Forelimb muscle (tissue), 1 donor: ENCODE results near the gene PCAT7. TPM values are rescaled to one million over a fixed set of nuclear protein-coding genes. Genes with fewer than 3 reads are reported as not detected.
"Not testable (repeated sequence)": the region's sequence is repeated elsewhere in the genome, so short reads cannot be mapped to it uniquely, and the experiment has no call there.

ENCODE experiments used
- DNase-seq: peaks from one replicate; pipeline ENCODE4 v3.0.0-alpha.2; 2013; ENCODE audit warnings: low read depth
- polyA plus RNA-seq: library from polyadenylated mRNA; unstranded; fragments of 120-200 nt; gene quantifications from one replicate; pipeline ENCODE4 v1.2.1, GENCODE V29; 2013; ENCODE audit not compliant: insufficient read length

Gene PCAT7
- polyA plus RNA-seq = 7.9 TPM

DNA sequence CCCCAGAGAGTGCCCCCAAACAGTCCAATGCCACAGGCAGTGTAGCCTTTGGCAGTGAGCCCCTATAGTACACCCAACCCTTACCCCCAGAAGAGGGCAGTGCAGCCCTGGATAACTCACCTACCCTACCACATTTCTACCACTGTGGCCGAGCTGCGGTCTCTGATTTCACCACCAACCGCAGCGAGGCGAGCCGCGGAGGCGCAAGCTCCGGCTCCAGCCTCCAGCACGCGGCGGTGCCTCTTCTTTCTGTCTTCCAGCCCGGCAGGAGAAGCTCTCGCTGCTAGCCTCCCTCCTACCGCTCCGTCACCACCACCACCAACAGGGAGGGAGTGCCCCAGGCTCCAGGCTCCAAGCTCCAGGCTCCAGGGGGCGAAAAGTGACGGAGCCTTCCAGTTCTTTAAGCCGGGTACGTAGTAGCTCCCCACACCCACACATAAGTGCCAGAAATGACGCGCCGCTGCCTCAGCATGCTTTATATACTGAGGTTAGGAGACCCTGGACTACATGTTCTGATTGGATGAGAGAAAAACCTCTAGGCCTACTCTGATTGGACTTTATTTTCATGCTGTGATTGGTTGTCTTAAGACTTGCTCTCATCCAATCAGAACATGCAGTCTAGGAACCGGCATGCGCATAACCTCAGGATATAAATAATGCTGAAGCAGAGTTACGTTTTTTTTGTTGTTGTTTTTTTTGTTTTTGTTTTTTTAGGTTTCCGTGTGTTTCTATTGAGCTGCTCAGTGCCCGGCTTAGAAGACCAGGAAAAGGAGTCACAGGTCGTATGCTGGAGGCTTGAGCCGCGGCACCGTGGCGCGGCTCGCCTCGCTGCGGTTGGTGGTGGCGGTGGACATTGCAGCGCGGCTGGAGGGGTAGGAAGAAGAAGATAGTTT, at the start of gene PCAT7:
TSS of gene PCAT7 (plus strand) at position 645 of the 893 bp plus-strand sequence.
- no peak for DNase-seq

DNA sequence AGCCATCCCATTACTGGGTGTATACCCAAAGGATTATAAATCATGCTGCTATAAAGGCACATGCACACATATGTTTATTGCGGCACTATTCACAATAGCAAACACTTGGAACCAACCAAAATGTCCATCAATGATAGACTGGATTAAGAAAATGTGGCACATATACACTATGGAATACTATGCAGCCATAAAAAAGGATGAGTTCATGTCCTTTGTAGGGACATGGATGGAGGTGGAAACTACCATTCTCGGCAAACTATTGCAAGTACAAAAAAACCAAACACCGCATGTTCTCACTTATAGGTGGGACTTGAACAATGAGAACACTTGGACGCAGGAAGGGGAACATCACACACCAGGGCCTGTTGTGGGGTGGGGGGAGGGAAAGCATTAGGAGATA, 48.5 kb upstream of the PCAT7 start:
- not testable (repeated sequence) for DNase-seq

DNA sequence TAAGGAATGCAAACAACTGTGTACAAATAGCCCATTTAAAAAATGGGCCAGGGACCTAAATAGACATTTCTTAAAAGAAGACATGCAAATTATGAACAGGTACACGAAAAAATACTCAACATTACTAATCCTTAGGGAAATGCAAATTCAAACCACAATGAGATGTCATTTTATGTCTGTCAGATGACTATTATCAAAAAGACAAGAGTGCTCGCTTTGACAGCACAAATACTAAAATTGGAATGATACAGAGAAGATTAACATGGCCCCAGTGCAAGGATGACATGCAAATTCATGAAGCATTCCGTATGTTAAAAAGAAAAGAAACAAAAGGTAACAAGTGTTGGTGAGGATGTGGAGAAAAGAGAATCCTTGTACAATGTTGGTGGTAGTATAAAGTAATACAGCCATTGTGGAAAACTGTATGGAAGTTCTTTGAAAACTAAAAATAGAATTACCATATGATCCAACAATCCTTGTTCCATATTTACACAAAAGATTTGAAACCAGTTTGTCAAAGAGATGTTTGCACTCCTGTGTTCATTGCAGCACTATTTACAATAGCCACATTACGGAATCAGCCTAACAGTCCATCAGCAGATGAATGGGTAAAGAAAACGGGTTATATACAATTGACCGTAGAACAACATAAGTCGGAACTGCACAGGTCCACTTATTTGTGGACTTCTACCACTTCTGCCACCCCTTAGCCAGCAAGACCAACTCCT, 47.2 kb upstream of the PCAT7 start:
- DNase-seq = no peak

DNA sequence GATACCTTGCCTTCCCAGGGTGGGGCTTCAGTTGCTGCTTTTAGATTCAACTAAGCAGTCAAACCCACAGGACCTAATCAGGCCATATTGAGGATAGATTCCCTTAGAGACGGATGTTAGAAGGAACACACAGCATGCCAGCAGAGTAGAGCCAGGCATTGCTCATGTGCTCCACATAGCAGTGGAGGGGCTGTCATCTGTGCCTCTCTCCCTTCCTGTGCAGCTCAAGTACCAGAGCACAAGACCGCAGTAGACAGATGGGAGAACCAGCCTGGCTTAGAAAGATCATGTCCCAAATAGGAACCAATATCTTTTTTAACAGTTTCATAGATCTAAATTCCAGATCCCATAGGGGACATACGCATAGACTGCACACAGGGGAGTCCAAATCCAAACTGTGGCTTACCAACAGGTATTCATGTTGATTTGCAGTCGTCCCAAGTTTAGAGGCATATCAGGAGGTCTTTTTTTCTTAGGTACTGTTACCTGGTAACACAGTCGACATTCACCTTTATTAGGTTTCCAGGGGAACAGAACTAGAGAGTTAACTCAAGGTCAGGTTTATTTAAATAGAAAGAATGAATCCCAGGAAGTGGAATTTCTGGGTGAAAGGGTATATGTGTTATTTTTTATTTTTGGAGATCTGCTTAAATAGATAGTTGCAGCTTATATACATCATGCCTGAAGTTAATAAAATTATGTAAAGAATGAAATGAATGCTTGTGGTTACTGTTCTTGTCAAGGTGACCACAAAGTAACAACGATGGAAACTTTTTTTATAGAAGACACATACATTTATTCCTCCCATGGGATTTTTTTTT, 43.5 kb upstream of the PCAT7 start:
- no peak for DNase-seq

DNA sequence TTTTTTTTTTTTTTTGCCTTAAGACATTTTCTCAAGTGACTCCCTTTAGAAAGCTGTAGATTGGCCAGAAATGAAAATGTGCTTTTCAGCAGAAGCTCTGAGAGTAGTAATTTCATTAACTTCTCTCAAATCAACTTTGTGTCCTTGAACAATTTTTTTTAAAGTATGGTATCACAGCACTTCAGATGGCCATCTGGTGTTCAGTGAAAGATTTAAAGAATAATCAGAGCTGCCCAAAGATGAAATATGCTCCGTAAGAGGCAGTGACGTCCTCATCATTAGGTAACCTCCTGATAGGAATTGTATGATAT, 43.0 kb upstream of the PCAT7 start:
- no peak for DNase-seq

DNA sequence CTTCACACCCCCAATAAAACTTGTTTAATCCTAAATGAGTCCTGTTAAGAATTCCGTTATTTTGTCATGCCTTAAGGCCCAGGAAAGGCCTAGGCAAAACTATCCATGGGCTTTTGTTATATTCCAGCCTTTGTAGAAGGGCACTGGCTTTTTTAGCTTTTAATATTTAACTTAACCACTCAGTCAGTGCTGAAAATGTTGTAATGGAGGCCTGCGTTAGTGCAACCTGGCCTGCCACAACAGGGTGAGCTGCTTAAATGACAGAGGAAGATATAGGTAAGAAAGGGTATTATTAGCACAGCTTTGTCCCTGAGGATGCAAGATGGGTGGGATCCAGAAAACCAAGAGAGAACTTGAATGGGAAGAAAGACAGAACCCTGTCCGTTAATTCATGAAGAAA, 40.2 kb upstream of the PCAT7 start:
- no peak for DNase-seq

DNA sequence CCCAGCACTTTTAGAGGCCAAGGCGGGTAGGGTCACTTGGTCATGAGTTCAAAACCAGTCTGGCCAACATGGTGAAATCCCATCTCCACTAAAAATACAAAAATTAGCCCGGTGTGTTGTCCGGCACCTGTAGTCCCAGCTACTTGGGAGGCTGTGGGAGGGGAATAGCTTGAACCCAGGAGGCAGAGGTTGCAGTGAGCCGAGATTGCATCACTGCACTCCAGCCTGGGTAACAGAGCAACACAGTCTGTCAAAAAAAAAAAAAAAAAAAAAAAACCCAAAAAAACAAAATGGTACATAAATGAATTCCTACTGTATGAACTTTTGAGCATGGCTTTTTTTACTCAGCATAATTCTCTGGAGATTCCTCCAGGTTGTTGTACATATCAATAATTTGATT, 37.6 kb upstream of the PCAT7 start:
- DNase-seq = no peak

DNA sequence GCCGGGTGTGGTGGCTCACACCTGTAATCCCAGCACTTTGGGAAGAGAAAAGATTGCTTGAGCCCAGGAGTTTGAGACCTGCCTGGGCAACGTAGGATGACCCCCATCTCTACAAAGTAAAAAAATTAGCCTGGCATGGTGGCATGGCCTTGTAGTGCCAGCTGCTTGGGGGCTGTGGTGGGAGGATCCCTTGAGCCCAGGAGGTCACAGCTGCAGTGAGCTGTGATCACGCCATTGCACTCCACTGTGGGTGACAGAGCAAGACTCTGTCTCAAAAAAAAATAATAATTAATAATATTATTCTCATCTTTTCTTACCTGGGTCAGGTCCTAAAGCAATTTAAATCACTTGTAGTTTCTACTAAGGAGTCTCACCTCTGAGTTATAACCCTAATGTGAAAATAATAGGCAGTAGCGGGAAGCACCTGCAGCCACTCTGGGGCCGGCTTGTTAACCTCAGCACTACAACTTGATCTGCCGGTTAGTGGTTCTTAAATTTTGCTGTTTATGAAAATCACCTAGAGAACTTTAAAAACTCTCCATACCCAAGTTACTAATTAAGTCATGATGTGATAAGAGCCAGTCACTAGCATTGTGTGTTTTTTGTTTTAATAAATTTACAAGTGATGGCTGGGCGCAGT, 29.4 kb upstream of the PCAT7 start:
- DNase-seq = no peak

DNA sequence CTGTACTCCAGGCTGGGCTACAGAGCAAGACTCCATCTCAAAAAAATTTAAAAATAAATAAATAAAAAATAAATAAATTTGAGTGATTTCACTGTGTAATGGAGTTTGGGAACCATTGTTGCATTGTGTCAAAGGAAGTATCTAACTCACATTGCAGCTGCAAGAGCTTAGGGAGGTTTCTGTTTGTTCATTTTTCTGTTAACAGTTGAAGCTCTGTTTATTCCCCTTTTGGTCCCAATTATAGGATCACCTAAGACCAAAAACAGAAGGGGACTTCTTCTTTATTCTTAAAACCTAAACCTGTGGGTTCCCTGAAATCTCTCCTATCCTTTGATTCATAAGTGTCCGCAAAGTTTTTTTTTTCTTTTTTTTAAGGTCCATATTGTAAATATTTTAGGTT, 28.6 kb upstream of the PCAT7 start:
- DNase-seq = no peak

DNA sequence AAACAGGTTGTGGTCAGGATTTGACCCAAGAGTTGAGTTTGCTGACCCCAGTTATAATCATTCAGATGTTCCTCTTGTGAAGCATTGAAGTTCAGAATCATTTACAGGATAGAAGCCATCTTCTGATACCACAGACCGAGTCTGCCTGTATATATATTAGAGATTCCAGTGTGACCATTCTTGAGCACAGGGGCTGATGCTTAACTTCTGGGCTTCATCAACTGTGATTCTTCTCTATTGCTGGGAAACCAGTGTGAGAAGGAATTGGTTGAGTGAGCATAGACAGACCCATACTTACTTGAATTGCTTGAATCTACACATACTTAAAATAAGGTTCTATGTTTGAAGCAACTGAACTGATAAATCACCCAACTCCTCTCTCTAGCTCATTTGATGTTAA, 27.9 kb upstream of the PCAT7 start:
- no peak for DNase-seq

DNA sequence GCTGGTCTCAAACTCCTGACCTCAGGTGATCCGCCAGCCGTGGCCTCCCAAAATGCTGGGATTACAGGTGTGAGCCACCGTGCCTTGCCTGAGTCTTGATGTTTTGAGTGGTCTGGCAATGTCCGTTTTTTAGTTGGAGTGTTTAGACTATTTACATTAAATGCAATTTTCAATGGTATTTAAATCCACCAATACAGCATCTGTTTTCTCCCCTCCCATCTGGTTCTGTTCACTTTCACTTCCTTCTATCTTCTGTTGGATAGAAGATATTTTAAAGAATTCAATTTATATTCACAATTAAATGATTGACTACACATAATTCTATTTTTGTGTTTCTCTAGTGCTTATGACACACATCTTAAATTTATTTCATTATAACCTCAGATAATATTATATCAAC, 26.0 kb upstream of the PCAT7 start:
- no peak for DNase-seq

DNA sequence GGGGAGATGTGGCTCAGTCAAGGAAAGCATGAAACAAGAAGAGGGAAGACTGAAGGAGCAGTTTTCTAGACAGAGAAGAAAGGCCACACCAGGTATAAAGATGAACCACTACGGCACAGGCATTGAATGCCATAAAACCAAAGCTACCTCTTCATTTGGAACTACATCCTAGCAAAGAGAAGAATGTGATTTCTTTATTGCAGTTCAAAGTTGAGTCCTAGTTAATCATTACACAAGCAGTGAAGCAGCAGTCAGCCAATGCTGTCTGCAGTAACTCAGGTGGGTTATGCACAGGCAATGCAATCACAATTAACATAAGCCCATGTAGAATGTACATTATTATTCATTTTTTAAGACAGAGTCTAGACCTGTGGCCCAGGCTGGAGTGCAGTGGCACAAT, 21.7 kb upstream of the PCAT7 start:
- no peak for DNase-seq

DNA sequence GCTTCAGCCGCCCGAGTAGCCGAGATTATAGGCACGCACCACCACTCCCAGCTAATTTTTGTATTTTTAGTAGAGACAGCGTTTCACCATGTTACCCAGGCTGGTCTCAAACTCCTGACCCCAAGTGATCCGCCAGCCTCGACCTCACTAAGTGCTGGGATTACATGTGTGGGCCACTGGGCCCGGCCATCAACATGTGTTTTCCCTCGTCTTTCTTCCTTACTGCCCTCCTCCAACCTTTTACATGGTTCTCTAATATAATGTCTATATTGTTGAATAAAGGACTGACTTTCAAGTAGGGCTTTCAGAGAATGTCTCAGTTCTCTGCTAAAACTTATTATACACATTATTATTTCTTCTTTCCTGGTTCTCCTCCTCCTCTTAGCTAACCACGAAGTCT, 21.3 kb upstream of the PCAT7 start:
- DNase-seq = no peak

DNA sequence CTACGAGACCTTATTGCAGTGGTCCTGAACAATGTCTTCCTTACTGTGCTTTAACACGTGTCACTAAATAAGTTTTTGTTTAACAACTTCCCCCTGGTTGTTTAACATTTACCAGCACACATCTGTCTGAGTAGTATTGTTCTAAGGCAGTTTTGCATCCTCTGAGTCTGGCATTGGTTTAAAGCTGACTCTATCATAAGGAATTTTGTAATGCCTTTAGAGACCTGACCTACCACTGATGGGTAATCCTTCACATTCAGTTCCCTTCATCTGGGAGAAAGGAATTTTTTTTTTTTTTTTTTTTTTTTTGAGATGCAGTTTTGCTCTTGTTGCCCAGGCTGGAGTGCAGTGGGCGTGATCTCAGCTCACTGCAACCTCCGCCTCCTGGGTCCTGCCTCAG, 20.0 kb upstream of the PCAT7 start:
- no peak for DNase-seq

DNA sequence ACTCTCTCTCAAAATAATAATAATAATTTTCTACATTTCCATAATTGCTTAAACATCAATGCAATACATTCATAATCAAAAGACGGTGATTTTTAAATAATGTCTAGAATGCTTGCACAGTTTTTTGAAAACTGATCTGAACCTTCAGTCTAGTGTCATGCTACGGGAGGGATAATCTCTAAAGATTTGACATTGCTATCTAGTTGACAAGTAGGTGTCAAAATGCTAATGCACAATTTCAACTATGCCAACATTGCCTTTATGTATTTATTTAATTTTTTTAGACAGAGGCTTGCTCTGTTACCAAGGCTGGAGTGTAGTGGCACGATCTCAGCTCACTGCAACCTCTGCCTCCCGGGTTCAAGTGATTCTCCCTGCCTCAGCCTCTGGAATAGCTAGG, 16.0 kb upstream of the PCAT7 start:
- DNase-seq = no peak

DNA sequence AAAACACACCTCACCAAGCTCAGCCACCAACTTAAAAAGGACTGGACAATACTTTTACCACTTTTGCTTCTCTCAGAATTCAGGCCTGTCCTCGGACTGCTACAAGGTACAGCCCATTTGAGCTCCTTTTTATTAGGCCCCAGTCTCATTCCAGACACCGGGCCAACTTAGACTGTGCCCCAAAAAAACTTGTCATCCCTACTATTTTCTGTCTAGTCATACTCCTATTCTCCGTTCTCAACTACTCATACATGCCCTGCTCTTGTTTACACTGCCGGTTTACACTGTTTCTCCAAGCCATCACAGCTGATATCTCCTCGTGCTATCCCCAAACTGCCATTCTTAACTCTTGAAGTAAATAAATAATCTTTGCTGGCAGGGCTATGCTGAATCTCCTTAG, 10.5 kb upstream of the PCAT7 start:
- not testable (repeated sequence) for DNase-seq

DNA sequence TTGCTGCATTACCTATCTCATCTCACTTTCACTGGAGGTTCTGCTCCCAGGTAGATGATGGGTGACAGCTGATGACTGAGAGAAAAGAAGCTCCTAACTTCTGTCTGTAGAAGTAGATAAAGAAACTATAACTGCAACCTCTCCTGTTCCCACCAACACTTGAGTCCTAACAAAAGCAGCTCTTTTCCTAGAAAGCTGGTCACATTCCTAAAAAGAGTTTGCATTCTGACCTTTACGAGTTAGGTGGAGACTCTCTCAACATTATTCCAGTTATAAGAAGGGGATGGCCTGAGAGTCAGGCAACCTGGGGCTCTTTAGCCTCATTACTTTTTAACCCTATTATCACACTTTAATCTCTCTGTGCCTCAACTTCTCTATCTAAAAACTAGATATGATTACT, 8.9 kb upstream of the PCAT7 start:
- no peak for DNase-seq

DNA sequence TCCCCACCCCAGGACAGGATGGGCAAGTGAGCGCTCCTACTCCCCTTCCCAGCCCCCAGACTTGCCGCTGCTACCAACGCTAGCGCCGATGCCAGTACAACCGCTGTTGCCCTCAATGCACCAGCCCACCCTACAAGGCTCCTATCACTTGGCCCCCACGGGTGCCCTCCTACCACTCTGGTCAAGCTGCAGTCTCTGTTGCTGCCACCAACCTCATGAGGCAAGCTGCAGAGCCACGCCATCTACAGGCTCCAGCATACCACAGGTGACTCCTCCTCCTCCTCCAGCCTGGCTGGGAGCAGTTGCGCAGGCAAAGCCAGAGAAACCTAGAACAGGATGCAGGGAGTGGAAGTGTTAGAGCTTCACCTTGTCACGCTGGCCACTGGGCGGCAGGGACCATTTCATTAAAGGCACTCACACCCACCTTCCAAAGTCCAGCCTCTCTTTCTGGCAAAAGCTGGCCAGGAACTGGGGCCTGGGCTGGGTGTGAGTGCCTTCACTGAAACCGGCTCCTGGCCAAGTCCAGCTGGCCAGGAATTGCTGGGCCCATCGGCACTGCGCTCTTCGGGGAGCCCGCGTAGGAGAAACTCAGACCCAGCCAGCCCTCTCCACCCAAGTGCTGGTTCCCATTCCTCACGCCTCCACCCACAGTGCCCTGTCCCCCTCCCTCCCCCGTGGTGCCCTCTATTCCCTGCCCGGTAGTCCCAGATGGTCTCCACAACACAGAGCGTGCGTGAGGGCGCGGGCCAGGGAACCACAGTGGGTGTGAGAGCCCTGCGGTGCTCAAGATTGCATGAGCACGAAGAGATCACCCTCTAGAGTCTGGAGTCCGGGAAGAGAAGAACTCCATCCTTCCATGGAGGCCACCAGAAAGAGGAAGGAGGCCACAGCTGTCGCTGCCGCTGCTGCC, 1.6 kb upstream of the PCAT7 start:
- DNase-seq = no peak

DNA sequence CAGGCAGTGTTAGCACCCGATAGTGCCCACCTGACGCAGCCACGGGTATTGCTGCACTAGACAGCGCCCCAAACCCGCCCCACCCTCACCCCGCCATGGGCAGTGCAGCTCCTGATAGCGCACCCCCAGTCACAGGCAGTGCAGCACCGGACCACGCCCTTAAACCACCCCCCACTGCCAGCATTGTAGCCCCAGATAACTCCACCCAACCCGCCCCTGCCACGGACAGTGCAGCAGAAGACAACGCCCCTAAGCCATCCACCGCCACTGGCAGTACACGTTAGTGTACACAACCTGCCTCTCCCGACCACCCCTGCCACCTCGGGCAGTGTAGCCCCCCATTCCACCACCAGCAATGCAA, 825 bp upstream of the PCAT7 start:
- no peak for DNase-seq

DNA sequence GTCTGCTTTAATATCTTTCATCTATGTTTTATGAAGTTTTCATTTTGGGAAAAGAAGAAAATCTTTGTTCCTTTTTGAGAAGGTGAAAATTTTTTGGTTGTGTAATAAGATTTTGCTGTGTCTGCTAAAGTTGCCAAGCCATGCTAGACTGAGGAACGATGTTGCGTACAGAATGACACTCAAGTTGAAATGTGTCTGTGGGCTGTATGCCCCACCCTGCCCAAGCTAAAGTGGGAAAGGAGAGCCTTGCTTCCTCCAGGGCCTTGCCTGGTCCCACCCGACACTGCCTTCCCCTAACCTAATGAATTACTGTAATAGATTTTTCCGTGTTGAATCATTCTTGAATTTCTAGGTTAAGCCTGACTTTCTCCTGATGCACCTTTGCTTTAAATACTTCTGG, 2.5 kb downstream of the PCAT7 start:
- DNase-seq = no peak

DNA sequence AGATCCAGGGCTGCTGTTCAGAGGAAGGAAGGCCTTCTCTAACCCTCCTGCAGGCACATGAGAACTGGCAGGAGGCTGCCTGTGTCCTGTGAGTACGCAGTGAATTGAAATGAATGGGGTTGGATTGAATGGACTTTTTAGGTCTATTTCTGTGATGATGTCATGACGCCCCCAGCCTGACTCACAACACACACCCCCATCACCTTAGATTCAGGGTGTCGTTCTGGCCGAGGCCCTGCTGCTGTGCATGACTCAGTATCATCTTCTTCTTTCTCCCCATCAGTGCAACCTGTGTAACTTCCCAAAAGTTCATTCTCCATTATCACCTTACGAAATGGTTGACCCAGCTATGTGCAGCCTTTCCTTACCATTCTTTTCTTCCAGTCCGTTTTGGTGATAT, 5.4 kb downstream of the PCAT7 start:
- no peak for DNase-seq
